Lung (tissue), 12 donors: ENCODE measurements around the gene ARHGEF7. TPM values are rescaled to one million over a fixed set of nuclear protein-coding genes. Genes with fewer than 3 reads are reported as not detected.
"Not testable (repeated sequence)": the region's sequence is repeated elsewhere in the genome, so short reads cannot be mapped to it uniquely, and the experiment has no call there.

ENCODE experiments used
- ATAC-seq: fragments of 200-7000 bp; cut with Tn5 transposase; one replicate; pipeline ENCODE4 v1.9.1; 2020; ENCODE audit warnings: moderate number of reproducible peaks; ENCODE audit not compliant: insufficient read depth, low FRiP score
- DNase-seq, 3 donors: peaks; one replicate each; pipeline ENCODE4 v3.0.0-alpha.2; 2013 to 2017
- H3K27ac ChIP-seq, 2 donors: one replicate each; pipeline ENCODE4 v1.5.1; 2013; ENCODE audit warnings: mild to moderate bottlenecking in 2 of 2, moderate library complexity in 2 of 2, control low read depth in 1 of 2, inconsistent platforms in 1 of 2, low read depth in 1 of 2, low read length in 1 of 2
- H3K27me3 ChIP-seq, 3 donors: one replicate each; pipeline ENCODE4 v1.5.1; 2013; ENCODE audit warnings: low read length in 2 of 3; ENCODE audit not compliant: control insufficient read depth in 3 of 3, insufficient read depth in 3 of 3
- H3K36me3 ChIP-seq, 4 donors: one replicate each; pipeline ENCODE4 v1.5.1; 2013; ENCODE audit warnings: low read length in 4 of 4, mild to moderate bottlenecking in 1 of 4, moderate library complexity in 1 of 4; ENCODE audit not compliant: control insufficient read depth in 4 of 4, insufficient read depth in 4 of 4
- H3K4me1 ChIP-seq, 5 donors: one replicate each; pipeline ENCODE4 v1.5.1; 2013; ENCODE audit warnings: low read length in 5 of 5, mild to moderate bottlenecking in 2 of 5, moderate library complexity in 1 of 5; ENCODE audit not compliant: control insufficient read depth in 5 of 5, insufficient read depth in 5 of 5
- H3K4me3 ChIP-seq: one replicate; pipeline ENCODE4 v1.5.1; 2013; ENCODE audit warnings: mild to moderate bottlenecking, control low read depth, moderate library complexity
- H3K9ac ChIP-seq, 2 donors: one replicate each; pipeline ENCODE4 v1.5.1; 2013; ENCODE audit warnings: low read length in 2 of 2, control low read depth in 1 of 2; ENCODE audit not compliant: insufficient read depth in 1 of 2
- H3K9me3 ChIP-seq, 4 donors: one replicate each; pipeline ENCODE4 v1.5.1; 2013; ENCODE audit warnings: low read length in 3 of 4, mild to moderate bottlenecking in 1 of 4, moderate library complexity in 1 of 4; ENCODE audit not compliant: control insufficient read depth in 4 of 4, insufficient read depth in 3 of 4
- WGBS, 2 donors: extraction: QIAGEN DNeasy Blood & Tissue Kit; methylation state at CpG; one replicate each; pipeline ENCODE4 v1.1.7; 2013; 5-methylcytosine and 5-hydroxymethylcytosine counted together
- polyA plus RNA-seq, 2 donors: library from polyadenylated mRNA; stranded (reverse); fragments of 200-250 nt; gene quantifications; one replicate each; pipeline ENCODE4 v1.2.1, GENCODE V29; 2013
- total RNA-seq, 2 donors: library from RNA; depleted of rRNA in 1 of 2; stranded (reverse); fragments of >200 nt in 1 of 2; gene quantifications; one replicate each; pipeline ENCODE4 v1.2.1, GENCODE V29; 2014 to 2021
- TF ChIP-seq, protein P1 (sequence below): IDR thresholded peaks from 2 replicates; pipeline ENCODE4 v1.5.1; 2012; ENCODE audit warnings: mild to moderate bottlenecking; ENCODE audit errors: control extremely low read depth, extremely low read depth
- donor health status: control.
- donor health status: control.
- donor health status: Bipolar disorder and iron deficiency.
- donor health status: healthy.
- donor health status: DM: yes; HTN: yes; CAD: no.

ARHGEF7 gene
- total and polyA plus RNA-seq, 4 donors, result 20.9 to 143 (median 37.8) TPM

DNA sequence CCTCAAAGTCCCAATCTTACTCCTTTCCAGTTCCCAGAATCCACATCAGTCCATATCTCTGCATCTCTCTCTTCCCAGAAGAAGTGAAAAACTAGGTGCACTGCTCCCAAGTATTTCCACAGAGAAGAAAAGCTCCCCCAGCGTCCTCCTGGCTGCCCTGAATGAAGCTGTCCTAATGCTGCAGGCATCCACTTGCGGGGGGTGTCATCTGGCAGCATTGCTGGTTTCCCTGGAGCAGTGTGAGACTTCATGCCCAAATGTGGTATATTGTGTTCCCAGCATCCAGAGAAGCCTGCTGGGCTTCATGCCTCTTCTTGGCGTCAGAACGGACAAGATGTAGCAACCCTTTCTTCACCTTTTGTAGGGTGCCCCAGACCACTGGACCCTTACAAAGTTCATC lies 32.9 kb upstream of the ARHGEF7 start:
- no peak for DNase-seq

GRCh38 chr13:111082769-111083168 lies 32.3 kb upstream of the ARHGEF7 start:
- WGBS, 2 donors, result 93 to 94% methylated on average over 14 of the region's 14 CpGs
- H3K9me3 ChIP-seq, H3K27ac ChIP-seq, H3K27me3 ChIP-seq, H3K9ac ChIP-seq, H3K4me1 ChIP-seq, DNase-seq, ATAC-seq, H3K36me3 ChIP-seq, H3K4me3 ChIP-seq: not testable (repeated sequence)

More for the DNA sequence above, 32.9 kb upstream of the ARHGEF7 start:
- H3K9me3 ChIP-seq, result peaks cover 0 to 2% (median 0%) of the 10 kb centered on the region in 4 donors
- no peaks in the 10 kb centered on the region for H3K27me3 ChIP-seq
- H3K4me3 ChIP-seq, result no peak overlapping the region
- no peaks in the 10 kb centered on the region for H3K36me3 ChIP-seq
- no peaks in the 10 kb centered on the region for H3K4me1 ChIP-seq
- TF ChIP-seq, protein P1, sequence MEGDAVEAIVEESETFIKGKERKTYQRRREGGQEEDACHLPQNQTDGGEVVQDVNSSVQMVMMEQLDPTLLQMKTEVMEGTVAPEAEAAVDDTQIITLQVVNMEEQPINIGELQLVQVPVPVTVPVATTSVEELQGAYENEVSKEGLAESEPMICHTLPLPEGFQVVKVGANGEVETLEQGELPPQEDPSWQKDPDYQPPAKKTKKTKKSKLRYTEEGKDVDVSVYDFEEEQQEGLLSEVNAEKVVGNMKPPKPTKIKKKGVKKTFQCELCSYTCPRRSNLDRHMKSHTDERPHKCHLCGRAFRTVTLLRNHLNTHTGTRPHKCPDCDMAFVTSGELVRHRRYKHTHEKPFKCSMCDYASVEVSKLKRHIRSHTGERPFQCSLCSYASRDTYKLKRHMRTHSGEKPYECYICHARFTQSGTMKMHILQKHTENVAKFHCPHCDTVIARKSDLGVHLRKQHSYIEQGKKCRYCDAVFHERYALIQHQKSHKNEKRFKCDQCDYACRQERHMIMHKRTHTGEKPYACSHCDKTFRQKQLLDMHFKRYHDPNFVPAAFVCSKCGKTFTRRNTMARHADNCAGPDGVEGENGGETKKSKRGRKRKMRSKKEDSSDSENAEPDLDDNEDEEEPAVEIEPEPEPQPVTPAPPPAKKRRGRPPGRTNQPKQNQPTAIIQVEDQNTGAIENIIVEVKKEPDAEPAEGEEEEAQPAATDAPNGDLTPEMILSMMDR, result no peak
- no peak for ATAC-seq
- H3K9ac ChIP-seq, result no peak overlapping the region
- H3K27ac ChIP-seq, result no peak overlapping the region
- WGBS, 2 donors, result 89% methylated on average over 4 of the region's 4 CpGs

GRCh38 chr13:111083693-111084092 lies 31.4 kb upstream of the ARHGEF7 start:
- H3K27ac ChIP-seq, H3K9me3 ChIP-seq, H3K4me1 ChIP-seq, H3K4me3 ChIP-seq, ATAC-seq, H3K9ac ChIP-seq, H3K36me3 ChIP-seq, H3K27me3 ChIP-seq, DNase-seq: not testable (repeated sequence)
- WGBS, 2 donors, result 89 to 96% methylated on average over 6 to 16 of the region's 25 CpGs

- no peaks in the 10 kb centered on the region for H3K4me1 ChIP-seq
- peaks cover 0 to 17% (median 16%) of the 10 kb centered on the region in 3 donors for H3K27me3 ChIP-seq
- 79 to 86% methylated on average over 7 of the region's 7 CpGs for WGBS, 2 donors
- H3K36me3 ChIP-seq, result no peaks in the 10 kb centered on the region
- no peak overlapping the region for H3K4me3 ChIP-seq
- no peaks in the 10 kb centered on the region for H3K9me3 ChIP-seq
- TF ChIP-seq, protein P1, result no peak
- no peak overlapping the region for H3K9ac ChIP-seq
- H3K27ac ChIP-seq, result no peak overlapping the region
- DNase-seq (no peak), ATAC-seq (no peak)
Observed at GRCh38 chr13:111090169-111090568, 24.9 kb upstream of the ARHGEF7 start.
